Immature natural killer cell (primary cell): ENCODE measurements around the gene HCLS1. TPM values are rescaled to one million over a fixed set of nuclear protein-coding genes. Genes with fewer than 3 reads are reported as not detected.

Source experiments
- DNase-seq, 3 donors: peaks; one replicate each; pipeline ENCODE4 v3.0.0; 2022; ENCODE audit warnings: mixed read lengths in 1 of 3
- H3K27ac Mint-ChIP-seq, 6 donors: one replicate each; pipeline ENCODE4 v1.8.0; 2020; ENCODE audit warnings: mixed read lengths in 6 of 6, mild to moderate bottlenecking in 5 of 6, inconsistent platforms in 4 of 6, moderate library complexity in 3 of 6
- H3K27me3 Mint-ChIP-seq, 3 donors: one replicate each; pipeline ENCODE4 v1.8.0; 2020 to 2021; ENCODE audit warnings: low read depth in 3 of 3, mild to moderate bottlenecking in 3 of 3, mixed read lengths in 3 of 3, moderate library complexity in 3 of 3, inconsistent platforms in 1 of 3
- H3K36me3 Mint-ChIP-seq, 3 donors: one replicate each; pipeline ENCODE4 v1.8.0; 2020; ENCODE audit warnings: mixed read lengths in 3 of 3, inconsistent platforms in 2 of 3, mild to moderate bottlenecking in 2 of 3
- H3K4me1 Mint-ChIP-seq, 2 donors: one replicate each; pipeline ENCODE4 v1.8.0; 2020; ENCODE audit warnings: inconsistent platforms in 2 of 2, mild to moderate bottlenecking in 2 of 2, mixed read lengths in 2 of 2, moderate library complexity in 1 of 2
- H3K4me3 Mint-ChIP-seq, 5 donors: one replicate each; pipeline ENCODE4 v1.8.0; 2020; ENCODE audit warnings: mild to moderate bottlenecking in 5 of 5, mixed read lengths in 5 of 5, inconsistent platforms in 3 of 5, moderate library complexity in 3 of 5
- H3K9me3 Mint-ChIP-seq, 6 donors: one replicate each; pipeline ENCODE4 v1.8.0; 2020; ENCODE audit warnings: mild to moderate bottlenecking in 6 of 6, mixed read lengths in 6 of 6, inconsistent platforms in 4 of 6, moderate library complexity in 3 of 6
- polyA plus RNA-seq, 3 donors: library from polyadenylated mRNA; unstranded; fragments of 300-500 nt; fragmentation: Illumina TruSeq; gene quantifications; one replicate each; pipeline ENCODE4 v1.2.3, GENCODE V29; 2021

HCLS1 gene
- polyA plus RNA-seq, 3 donors from 2014 or later: 394 to 546 (median 502) TPM

GRCh38 chr3:121670676-121671075 is 10.0 kb upstream of the HCLS1 start:
- H3K36me3 Mint-ChIP-seq: peaks cover 36 to 68% (median 46%) of the 10 kb centered on the region in 3 donors
- H3K27ac Mint-ChIP-seq: no peak overlapping the region
- no peak overlapping the region for H3K4me3 Mint-ChIP-seq
- H3K4me1 Mint-ChIP-seq: no peaks in the 10 kb centered on the region
- peaks cover 0 to 2% (median 0%) of the 10 kb centered on the region in 3 donors for H3K27me3 Mint-ChIP-seq
- H3K9me3 Mint-ChIP-seq: no peaks in the 10 kb centered on the region
- DNase-seq: no peak

GRCh38 chr3:121667333-121667732 is 6.6 kb upstream of the HCLS1 start:
- no peak overlapping the region for H3K27ac Mint-ChIP-seq
- H3K36me3 Mint-ChIP-seq: peaks cover 46 to 73% (median 47%) of the 10 kb centered on the region in 3 donors
- peaks cover 0 to 1% of the 10 kb centered on the region in 2 donors for H3K4me1 Mint-ChIP-seq
- H3K4me3 Mint-ChIP-seq: no peak overlapping the region
- H3K27me3 Mint-ChIP-seq: peaks cover 0 to 1% (median 0%) of the 10 kb centered on the region in 3 donors
- DNase-seq: no peak
- H3K9me3 Mint-ChIP-seq: no peaks in the 10 kb centered on the region

GRCh38 chr3:121665488-121665887 is 4.8 kb upstream of the HCLS1 start:
- peaks cover 16% of the 10 kb centered on the region in 2 donors for H3K4me1 Mint-ChIP-seq
- H3K36me3 Mint-ChIP-seq: peaks cover 40 to 63% (median 44%) of the 10 kb centered on the region in 3 donors
- DNase-seq: no peak
- no peaks in the 10 kb centered on the region for H3K9me3 Mint-ChIP-seq
- peaks cover 0 to 7% (median 2%) of the 10 kb centered on the region in 3 donors for H3K27me3 Mint-ChIP-seq
- H3K27ac Mint-ChIP-seq: no peak overlapping the region
- H3K4me3 Mint-ChIP-seq: no peak overlapping the region

GRCh38 chr3:121663171-121663847 is 2.6 kb upstream of the HCLS1 start:
- peaks cover 3 to 7% (median 4%) of the 10 kb centered on the region in 3 donors for H3K27me3 Mint-ChIP-seq
- H3K36me3 Mint-ChIP-seq: peaks cover 37 to 62% (median 46%) of the 10 kb centered on the region in 3 donors
- no peaks in the 10 kb centered on the region for H3K9me3 Mint-ChIP-seq

GRCh38 chr3:121662742-121663141 is 2.0 kb upstream of the HCLS1 start:
- Mint-ChIP-seq H3K4me3 (no peak overlapping the region), H3K9me3 (no peaks in the 10 kb centered on the region), H3K27ac (peak overlapping the region; percentile 28 to 77 (median 60)), H3K4me1 (peaks cover 43 to 44% of the 10 kb centered on the region in 2 donors), H3K36me3 (peaks cover 38 to 64% (median 50%) of the 10 kb centered on the region in 3 donors), H3K27me3 (peaks cover 3 to 7% (median 4%) of the 10 kb centered on the region in 3 donors)
- no peak for DNase-seq

More at GRCh38 chr3:121663171-121663847, 2.6 kb upstream of the HCLS1 start:
- Mint-ChIP-seq H3K27ac (peak overlapping the region in 5 of 6 donors; percentile 31 to 77 (median 48)), H3K4me1 (peaks cover 37 to 38% of the 10 kb centered on the region in 2 donors), H3K4me3 (no peak overlapping the region)
- DNase-seq: no peak

GRCh38 chr3:121661376-121661775 is 673 bp upstream of the HCLS1 start:
- Mint-ChIP-seq H3K4me3 (peak overlapping the region; percentile 94 to 98 (median 97)), H3K27ac (peak overlapping the region; percentile 98 to 100 (median 99)), H3K9me3 (no peaks in the 10 kb centered on the region), H3K4me1 (peaks cover 54 to 57% of the 10 kb centered on the region in 2 donors), H3K36me3 (peaks cover 38 to 63% (median 56%) of the 10 kb centered on the region in 3 donors), H3K27me3 (peaks cover 3 to 7% (median 4%) of the 10 kb centered on the region in 3 donors)
- peak in 2 of 3 donors; percentile 2 to 8 for DNase-seq

GRCh38 chr3:121659586-121659985 is 1.1 kb downstream of the HCLS1 start:
- Mint-ChIP-seq H3K36me3 (peaks cover 33 to 54% (median 53%) of the 10 kb centered on the region in 3 donors), H3K9me3 (no peaks in the 10 kb centered on the region), H3K4me3 (peak overlapping the region; percentile 94 to 98 (median 97)), H3K27me3 (peaks cover 3 to 5% (median 4%) of the 10 kb centered on the region in 3 donors), H3K4me1 (peaks cover 65 to 71% of the 10 kb centered on the region in 2 donors), H3K27ac (peak overlapping the region; percentile 98 to 100 (median 99))
- no peak for DNase-seq

GRCh38 chr3:121658716-121659435 is 1.8 kb downstream of the HCLS1 start:
- Mint-ChIP-seq H3K9me3 (no peaks in the 10 kb centered on the region), H3K27ac (peak overlapping the region; percentile 98 to 100 (median 99)), H3K4me1 (peaks cover 71 to 78% of the 10 kb centered on the region in 2 donors), H3K4me3 (peak overlapping the region; percentile 94 to 98 (median 97)), H3K36me3 (peaks cover 30 to 49% (median 46%) of the 10 kb centered on the region in 3 donors), H3K27me3 (peaks cover 3 to 5% (median 4%) of the 10 kb centered on the region in 3 donors)
- no peak for DNase-seq

- Mint-ChIP-seq H3K9me3 (no peaks in the 10 kb centered on the region), H3K36me3 (peaks cover 32 to 46% (median 36%) of the 10 kb centered on the region in 3 donors), H3K27ac (peak overlapping the region; percentile 81 to 97 (median 94)), H3K27me3 (peaks cover 0 to 3% (median 0%) of the 10 kb centered on the region in 3 donors), H3K4me3 (peak overlapping the region; percentile 51 to 74 (median 70)), H3K4me1 (peaks cover 77 to 94% of the 10 kb centered on the region in 2 donors)
- DNase-seq: no peak
These were observed 6.0 kb downstream of the HCLS1 start for GRCh38 chr3:121654493-121655385.

- Mint-ChIP-seq H3K36me3 (peaks cover 22 to 30% (median 22%) of the 10 kb centered on the region in 3 donors), H3K4me1 (peaks cover 58 to 86% of the 10 kb centered on the region in 2 donors)
These were observed 9.0 kb downstream of the HCLS1 start for GRCh38 chr3:121651684-121652083.

GRCh38 chr3:121649645-121650044 is 11.1 kb downstream of the HCLS1 start:
- Mint-ChIP-seq H3K27ac (peak overlapping the region in 2 of 6 donors; percentile 21 to 23), H3K4me1 (peaks cover 46 to 70% of the 10 kb centered on the region in 2 donors), H3K36me3 (peaks cover 12 to 31% (median 23%) of the 10 kb centered on the region in 3 donors), H3K9me3 (no peaks in the 10 kb centered on the region), H3K4me3 (no peak overlapping the region), H3K27me3 (no peaks in the 10 kb centered on the region)
- DNase-seq: no peak

More at GRCh38 chr3:121651684-121652083, 9.0 kb downstream of the HCLS1 start:
- Mint-ChIP-seq H3K4me3 (peak overlapping the region in 4 of 5 donors; percentile 7 to 45 (median 26)), H3K27ac (peak overlapping the region; percentile 13 to 73 (median 44)), H3K9me3 (no peaks in the 10 kb centered on the region), H3K27me3 (no peaks in the 10 kb centered on the region)
- no peak for DNase-seq

- H3K9me3 Mint-ChIP-seq: no peaks in the 10 kb centered on the region
- peaks cover 10 to 42% (median 30%) of the 10 kb centered on the region in 3 donors for H3K36me3 Mint-ChIP-seq
- H3K27me3 Mint-ChIP-seq: no peaks in the 10 kb centered on the region
- no peak for DNase-seq
- H3K4me3 Mint-ChIP-seq: no peak overlapping the region
- peaks cover 34 to 57% of the 10 kb centered on the region in 2 donors for H3K4me1 Mint-ChIP-seq
- peak overlapping the region in 2 of 6 donors; percentile 4 to 41 for H3K27ac Mint-ChIP-seq
These were observed 12.3 kb downstream of the HCLS1 start for GRCh38 chr3:121648219-121648958.
